IMR-90 (cell line): Measurements from ENCODE around the gene NXPH3. TPM values are rescaled to one million over a fixed set of nuclear protein-coding genes. Genes with fewer than 3 reads are reported as not detected.

Experiments
- ATAC-seq: fragments of 200-7000 bp; cut with Tn5 transposase; 2 replicates; pipeline ENCODE4 v1.9.1; 2020; ENCODE audit warnings: low read depth, mild to moderate bottlenecking, moderate library complexity
- BruUV-seq: library from RNA; stranded (reverse); fragments of 400-500 nt; replicated peaks from 2 replicates; lab custom pipeline; 2021; lab: Mats Ljungman, UMichigan
- CTCF ChIA-PET: fragments of 300-600 bp; formaldehyde crosslinking; extraction: SDS; loops from one replicate; lab custom pipeline; 2021; ENCODE audit warnings: antibody characterized with exemption; lab: Yijun Ruan, JAX
- POLR2A ChIA-PET: fragments of 300-600 bp; sonication (Branson Sonifier 250); formaldehyde crosslinking; loops from one replicate; lab custom pipeline; 2022; ENCODE audit warnings: antibody characterized with exemption; ENCODE audit not compliant: unreplicated experiment; lab: Charles Lee
- DNase-seq: peaks from one replicate; pipeline ENCODE4 v3.0.0; 2013
- H2AFZ ChIP-seq: replicated peaks from 2 replicates; pipeline ENCODE3; 2013; ENCODE audit warnings: low read length, mild to moderate bottlenecking; ENCODE audit not compliant: poor library complexity
- H2AK5ac ChIP-seq: 2 replicates; pipeline ENCODE4 v1.6.1; 2013; ENCODE audit warnings: low read depth, low read length, inconsistent platforms
- H2AK9ac ChIP-seq: replicated peaks from 2 replicates; pipeline ENCODE3; 2013; ENCODE audit warnings: mild to moderate bottlenecking, low read depth, low read length, moderate library complexity; ENCODE audit not compliant: poor library complexity
- H2BK120ac ChIP-seq: 2 replicates; pipeline ENCODE4 v1.6.1; 2013; ENCODE audit warnings: low read depth, low read length, inconsistent platforms
- H2BK15ac ChIP-seq: 3 replicates; pipeline ENCODE4 v1.6.1; 2013; ENCODE audit warnings: low read depth, low read length, inconsistent platforms
- H2BK20ac ChIP-seq: 2 replicates; pipeline ENCODE4 v1.6.1; 2013; ENCODE audit warnings: low read depth, mild to moderate bottlenecking, inconsistent platforms, low read length, moderate library complexity
- H2BK5ac ChIP-seq: 2 replicates; pipeline ENCODE4 v1.6.1; 2013; ENCODE audit warnings: mild to moderate bottlenecking, low read depth, low read length, inconsistent platforms; ENCODE audit not compliant: poor library complexity, severe bottlenecking
- H3K14ac ChIP-seq: replicated peaks from 2 replicates; pipeline ENCODE4 v1.6.1; 2013; ENCODE audit warnings: low read depth, low read length, inconsistent platforms
- H3K18ac ChIP-seq: 2 replicates; pipeline ENCODE4 v1.6.1; 2013; ENCODE audit warnings: low read depth, low read length, control low read depth
- H3K23ac ChIP-seq: 2 replicates; pipeline ENCODE4 v1.6.1; 2013; ENCODE audit warnings: low read depth, low read length, inconsistent platforms
- H3K27ac ChIP-seq: 2 replicates; pipeline ENCODE4 v1.5.1; 2013; ENCODE audit warnings: mild to moderate bottlenecking, control low read depth, low read length; ENCODE audit not compliant: insufficient read depth
- H3K27me3 ChIP-seq: 2 replicates; pipeline ENCODE4 v1.6.1; 2013; ENCODE audit warnings: low read length; ENCODE audit not compliant: control insufficient read depth, insufficient read depth
- H3K36me3 ChIP-seq: 2 replicates; pipeline ENCODE4 v1.6.1; 2013; ENCODE audit warnings: low read length, mixed read lengths; ENCODE audit not compliant: control insufficient read depth, insufficient read depth
- H3K4ac ChIP-seq: 2 replicates; pipeline ENCODE4 v1.6.1; 2013; ENCODE audit warnings: low read depth, low read length, inconsistent platforms
- H3K4me1 ChIP-seq: 2 replicates; pipeline ENCODE4 v1.6.1; 2013; ENCODE audit warnings: low read length, mixed read lengths; ENCODE audit not compliant: control insufficient read depth, insufficient read depth
- H3K4me2 ChIP-seq: 2 replicates; pipeline ENCODE4 v1.6.1; 2013; ENCODE audit warnings: low read depth, mild to moderate bottlenecking, control low read depth, low read length, moderate library complexity
- H3K4me3 ChIP-seq: 2 replicates; pipeline ENCODE4 v1.5.1; 2013; ENCODE audit warnings: low read depth, mild to moderate bottlenecking, control low read depth, low read length, moderate library complexity; ENCODE audit not compliant: insufficient read depth
- H3K56ac ChIP-seq: 2 replicates; pipeline ENCODE4 v1.6.1; 2013; ENCODE audit warnings: low read length, inconsistent platforms; ENCODE audit not compliant: insufficient read depth; ENCODE audit errors: extremely low read depth
- H3K79me1 ChIP-seq, 2 experiments: 2 replicates each; pipeline ENCODE4 v1.6.1; 2013; ENCODE audit warnings: low read length in 2 of 2, inconsistent platforms in 1 of 2, low read depth in 1 of 2
- H3K9ac ChIP-seq: 2 replicates; pipeline ENCODE4 v1.6.1; 2013; ENCODE audit warnings: low read depth, low read length, control low read depth
- H3K9me1 ChIP-seq: 2 replicates; pipeline ENCODE4 v1.6.1; 2013; ENCODE audit warnings: low read length, inconsistent platforms; ENCODE audit not compliant: insufficient read depth
- H3K9me3 ChIP-seq: 2 replicates; pipeline ENCODE4 v1.6.1; 2013; ENCODE audit warnings: low read length; ENCODE audit not compliant: control insufficient read depth, insufficient read depth
- H4K20me1 ChIP-seq: 2 replicates; pipeline ENCODE4 v1.6.1; 2013; ENCODE audit warnings: low read length, inconsistent platforms; ENCODE audit not compliant: insufficient read depth
- H4K5ac ChIP-seq: 2 replicates; pipeline ENCODE4 v1.6.1; 2013; ENCODE audit warnings: mild to moderate bottlenecking, low read depth, low read length, control low read depth
- H4K8ac ChIP-seq, 2 experiments: 2 replicates each; pipeline ENCODE4 v1.6.1; 2013; ENCODE audit warnings: low read depth in 2 of 2, low read length in 2 of 2, control low read depth in 1 of 2, inconsistent platforms in 1 of 2
- H4K91ac ChIP-seq: 2 replicates; pipeline ENCODE4 v1.6.1; 2013; ENCODE audit warnings: low read depth, low read length, inconsistent platforms; ENCODE audit not compliant: insufficient read depth
- WGBS, 2 experiments: methylation state at CpG; one replicate each; pipeline versions ENCODE4 v1.1.5 to v1.1.7; 2013; ENCODE audit warnings: missing lambda C conversion rate in 2 of 2; ENCODE audit not compliant: insufficient read length in 1 of 2; ENCODE audit errors: extremely low coverage in 2 of 2; 5-methylcytosine and 5-hydroxymethylcytosine counted together
- dilution Hi-C: fragments of 300-500 bp; cut with HindIII; formaldehyde crosslinking; loops from one replicate; pipeline ENCODE4 v1.14.3; 2018; ENCODE audit warnings: low sequenced_read_pairs; ENCODE audit not compliant: unreplicated experiment
- in situ Hi-C: fragments of 300-500 bp; cut with MboI; formaldehyde crosslinking; loops from 3 replicates; pipeline ENCODE4 v1.14.3; 2019; ENCODE audit warnings: low sequenced_read_pairs, inconsistent platforms, mixed read lengths
- intact Hi-C: fragments of 100-400 bp; cut with micrococcal nuclease; formaldehyde crosslinking; loops from 2 replicates; pipeline ENCODE4 v1.10.0; 2022
- polyA plus RNA-seq, 3 experiments: library from polyadenylated mRNA; depleted of rRNA; stranded (reverse); fragments of >200 nt; gene quantifications; 2 replicates each; pipeline ENCODE4 v1.2.3, GENCODE V29; 2012; ENCODE audit warnings: low replicate concordance in 1 of 3
- total RNA-seq: library from RNA; depleted of rRNA; stranded (reverse); fragments of >200 nt; gene quantifications from 2 replicates; pipeline ENCODE4 v1.2.3, GENCODE V29; 2012
- TF ChIP-seq, protein P1 (sequence below): fragments of 150-350 bp; IDR thresholded peaks from 2 replicates; pipeline ENCODE4 v1.6.1; 2017; ENCODE audit warnings: mild to moderate bottlenecking, antibody characterized with exemption, low read length, low read depth
- TF ChIP-seq, protein P2 (sequence below): conservative IDR thresholded peaks from 2 replicates; pipeline ENCODE4 v1.5.1; 2012; ENCODE audit warnings: mild to moderate bottlenecking, low read depth, low read length, improper control_type of control experiment

NXPH3 gene
- total and polyA plus RNA-seq, 2 of the 4 experiments (the other 2 are of a cell fraction): 0.18 to 0.31 TPM

- no peak overlapping the region for H2BK5ac ChIP-seq
- no peak overlapping the region for H3K4me3 ChIP-seq
- no peaks in the 10 kb centered on the region for H3K9me1 ChIP-seq
- H3K27ac ChIP-seq: no peak overlapping the region
- TF ChIP-seq, protein P1, sequence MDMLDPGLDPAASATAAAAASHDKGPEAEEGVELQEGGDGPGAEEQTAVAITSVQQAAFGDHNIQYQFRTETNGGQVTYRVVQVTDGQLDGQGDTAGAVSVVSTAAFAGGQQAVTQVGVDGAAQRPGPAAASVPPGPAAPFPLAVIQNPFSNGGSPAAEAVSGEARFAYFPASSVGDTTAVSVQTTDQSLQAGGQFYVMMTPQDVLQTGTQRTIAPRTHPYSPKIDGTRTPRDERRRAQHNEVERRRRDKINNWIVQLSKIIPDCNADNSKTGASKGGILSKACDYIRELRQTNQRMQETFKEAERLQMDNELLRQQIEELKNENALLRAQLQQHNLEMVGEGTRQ: peak; percentile 56; the same call in 1 of the 2 replicates
- TF ChIP-seq, protein P2, sequence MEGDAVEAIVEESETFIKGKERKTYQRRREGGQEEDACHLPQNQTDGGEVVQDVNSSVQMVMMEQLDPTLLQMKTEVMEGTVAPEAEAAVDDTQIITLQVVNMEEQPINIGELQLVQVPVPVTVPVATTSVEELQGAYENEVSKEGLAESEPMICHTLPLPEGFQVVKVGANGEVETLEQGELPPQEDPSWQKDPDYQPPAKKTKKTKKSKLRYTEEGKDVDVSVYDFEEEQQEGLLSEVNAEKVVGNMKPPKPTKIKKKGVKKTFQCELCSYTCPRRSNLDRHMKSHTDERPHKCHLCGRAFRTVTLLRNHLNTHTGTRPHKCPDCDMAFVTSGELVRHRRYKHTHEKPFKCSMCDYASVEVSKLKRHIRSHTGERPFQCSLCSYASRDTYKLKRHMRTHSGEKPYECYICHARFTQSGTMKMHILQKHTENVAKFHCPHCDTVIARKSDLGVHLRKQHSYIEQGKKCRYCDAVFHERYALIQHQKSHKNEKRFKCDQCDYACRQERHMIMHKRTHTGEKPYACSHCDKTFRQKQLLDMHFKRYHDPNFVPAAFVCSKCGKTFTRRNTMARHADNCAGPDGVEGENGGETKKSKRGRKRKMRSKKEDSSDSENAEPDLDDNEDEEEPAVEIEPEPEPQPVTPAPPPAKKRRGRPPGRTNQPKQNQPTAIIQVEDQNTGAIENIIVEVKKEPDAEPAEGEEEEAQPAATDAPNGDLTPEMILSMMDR: no peak
- peaks cover 32% of the 10 kb centered on the region for H3K27me3 ChIP-seq
- in situ Hi-C loops (loop anchor here (10.0 kb wide), 1 partner anchor 219 kb away; the partner anchor contains the start of gene KAT7), dilution Hi-C loops (no loop called here), intact Hi-C loops (no loop called here)
- H2AFZ ChIP-seq: peak overlapping the region; percentile 68
- H4K91ac ChIP-seq: no peak overlapping the region
- H4K8ac ChIP-seq: no peak overlapping the region; a peak in 1 of 4 replicates
- no peaks in the 10 kb centered on the region for H3K9me3 ChIP-seq
- no peak overlapping the region for H2BK120ac ChIP-seq
- no peak overlapping the region for H3K23ac ChIP-seq
- no peak overlapping the region for H3K9ac ChIP-seq
- H3K36me3 ChIP-seq: no peaks in the 10 kb centered on the region
- H4K5ac ChIP-seq: no peak overlapping the region
- BruUV-seq: no TSS peak
- no peak overlapping the region for H2BK20ac ChIP-seq
- H3K56ac ChIP-seq: no peak overlapping the region
- no peak overlapping the region for H3K4ac ChIP-seq
- H3K79me1 ChIP-seq: no peaks in the 10 kb centered on the region
- 0 to 100% methylated on average over 1 to 2 of the region's 14 CpGs for WGBS, 2 experiments
- H3K4me2 ChIP-seq: 0 out of 2 replicates have a peak overlapping the region, but pooled peaks have one; percentile 42
- no peak overlapping the region for H2AK5ac ChIP-seq
- no peak for ATAC-seq
- H4K20me1 ChIP-seq: 0 out of 2 replicates have a peak, but pooled peaks cover 6% of the 10 kb centered on the region
- H3K14ac ChIP-seq: no peak overlapping the region
- H2AK9ac ChIP-seq: no peak overlapping the region
- ChIA-PET CTCF (interaction anchor here (1.9 kb wide), 1 partner anchor 10 kb away, joined by 8 read pairs; no protein-coding TSS in a partner anchor), POLR2A (no interaction called here)
- H3K4me1 ChIP-seq: no peaks in the 10 kb centered on the region
- H2BK15ac ChIP-seq: no peak overlapping the region
- no peak overlapping the region for H3K18ac ChIP-seq
- DNase-seq: no peak
Measured at GRCh38 chr17:49565948-49566491, 9.7 kb upstream of the NXPH3 start.
